AG08395 (cell line): ENCODE measurements around the gene NELFA.

ENCODE experiments used
- DNase-seq: peaks from one replicate; pipeline ENCODE4 v3.0.0; 2012; ENCODE audit warnings: mixed read lengths, low spot score

The NELFA gene

GRCh38 chr4:1964971-1965370, 43.8 kb downstream of the NELFA start:
- DNase-seq: no peak

GRCh38 chr4:1964443-1964842, 44.3 kb downstream of the NELFA start:
- no peak for DNase-seq

GRCh38 chr4:1962980-1963379, 45.8 kb downstream of the NELFA start:
- no peak for DNase-seq

GRCh38 chr4:1961563-1961962, 47.2 kb downstream of the NELFA start:
- DNase-seq: no peak

- DNase-seq: no peak
Measured at GRCh38 chr4:1961038-1961437, 47.7 kb downstream of the NELFA start.

- peak; percentile 8 for DNase-seq
Measured at GRCh38 chr4:1960170-1960825, 48.5 kb downstream of the NELFA start.

GRCh38 chr4:1959104-1959384, 49.7 kb downstream of the NELFA start:
- no peak for DNase-seq

- DNase-seq: no peak
Measured at GRCh38 chr4:1958276-1959103, 50.3 kb downstream of the NELFA start.

- DNase-seq: no peak
Measured at GRCh38 chr4:1956631-1957030, 52.1 kb downstream of the NELFA start.

GRCh38 chr4:1953335-1953734, 55.4 kb downstream of the NELFA start:
- DNase-seq: no peak

- no peak for DNase-seq
Measured at GRCh38 chr4:1952719-1953118, 56.1 kb downstream of the NELFA start.

GRCh38 chr4:1952058-1952700, 56.6 kb downstream of the NELFA start:
- no peak for DNase-seq

- DNase-seq: no peak
Measured at GRCh38 chr4:1950369-1950768, 58.4 kb downstream of the NELFA start.

- no peak for DNase-seq
Measured at GRCh38 chr4:1948892-1949436, 59.8 kb downstream of the NELFA start.

- DNase-seq: no peak
Measured at GRCh38 chr4:1948232-1948631, 60.5 kb downstream of the NELFA start.

- no peak for DNase-seq
Measured at GRCh38 chr4:1945912-1946311, 62.9 kb downstream of the NELFA start.

GRCh38 chr4:1945124-1945895, 63.5 kb downstream of the NELFA start:
- no peak for DNase-seq

GRCh38 chr4:1943928-1944327, 64.8 kb downstream of the NELFA start:
- DNase-seq: no peak

- DNase-seq: no peak
Measured at GRCh38 chr4:1940566-1940965, 68.2 kb downstream of the NELFA start.

- peak; percentile 88 for DNase-seq
Measured at GRCh38 chr4:1939664-1940509, 68.9 kb downstream of the NELFA start.

- DNase-seq: no peak
Measured at GRCh38 chr4:1938027-1938426, 70.7 kb downstream of the NELFA start.
